K562 (cell line): ENCODE measurements around the gene MAMDC2. TPM values are rescaled to one million over a fixed set of nuclear protein-coding genes. Genes with fewer than 3 reads are reported as not detected.

Source experiments
- ATAC-seq: fragments of 200-7000 bp; cut with Tn5 transposase; 3 replicates; pipeline ENCODE4 v1.9.1; 2020; ENCODE audit warnings: moderate library complexity
- BruUV-seq: library from RNA; stranded (reverse); fragments of 400-500 nt; replicated peaks from 2 replicates; lab custom pipeline; 2021; lab: Mats Ljungman, UMichigan
- CTCF ChIA-PET: fragments of 300-600 bp; formaldehyde crosslinking; extraction: SDS; loops from one replicate; lab custom pipeline; 2021; ENCODE audit warnings: low intra/inter-chr PET ratio; lab: Yijun Ruan, JAX
- POLR2A ChIA-PET: fragments of 300-600, 350-650 bp; sonication (Branson Sonifier 250); formaldehyde crosslinking; extraction: SDS; loops from one replicate; lab custom pipeline; 2021; ENCODE audit warnings: antibody characterized with exemption, inconsistent platforms; lab: Yijun Ruan, JAX
- DNase-seq, 4 experiments: peaks; one replicate each; pipeline versions ENCODE4 v3.0.0 to v3.0.0-alpha.2; 2011 to 2018; ENCODE audit warnings: low spot score in 3 of 4, mixed read lengths in 3 of 4; ENCODE audit errors: extremely low read depth in 1 of 4
- FAIRE-seq: peaks from 2 replicates; lab custom pipeline; 2011; peaks lifted over from hg19 to GRCh38; lab: Jason Lieb, UNC
- H2AFZ ChIP-seq: 2 replicates; pipeline ENCODE4 v1.6.0; 2011; ENCODE audit warnings: low read depth, low read length, control low read depth, inconsistent platforms
- H3K27ac ChIP-seq: fragments of 200-600 bp; 3 replicates; pipeline ENCODE4 v1.8.0; 2011; ENCODE audit warnings: low read depth, mild to moderate bottlenecking, control low read depth, inconsistent platforms, low read length, moderate library complexity, mixed read lengths; ENCODE audit errors: extremely low read depth
- H3K27me3 ChIP-seq, 2 experiments: fragments of 300-600 bp in 1 of 2; 2 replicates in 1 of 2; 3 replicates in 1 of 2; pipeline versions ENCODE4 v1.6.0 to v1.8.0; 2011; ENCODE audit warnings: inconsistent platforms in 2 of 2, low read length in 2 of 2, mild to moderate bottlenecking in 1 of 2, mixed read lengths in 1 of 2, moderate library complexity in 1 of 2; ENCODE audit not compliant: control insufficient read depth in 2 of 2, insufficient read depth in 2 of 2
- H3K36me3 ChIP-seq: fragments of 300-600 bp; 3 replicates; pipeline ENCODE4 v1.8.0; 2011; ENCODE audit warnings: mild to moderate bottlenecking, low read length, inconsistent platforms; ENCODE audit not compliant: control insufficient read depth, insufficient read depth
- H3K4me1 ChIP-seq, 2 experiments: fragments of 200-600 bp in 1 of 2; replicated peaks in 1 of 2; 2 replicates in 1 of 2; 3 replicates in 1 of 2; pipeline versions ENCODE4 v1.5.1 to v1.8.0; 2011; ENCODE audit warnings: inconsistent platforms in 2 of 2, low read length in 2 of 2, mild to moderate bottlenecking in 1 of 2, mixed read lengths in 1 of 2, moderate library complexity in 1 of 2; ENCODE audit not compliant: control insufficient read depth in 2 of 2, insufficient read depth in 2 of 2
- H3K4me2 ChIP-seq: 2 replicates; pipeline ENCODE4 v1.6.1; 2011; ENCODE audit warnings: low read length, control low read depth, inconsistent platforms, mixed read lengths; ENCODE audit not compliant: insufficient read depth
- H3K4me3 ChIP-seq: fragments of 200-600 bp; sonication (generic), shearing (Covaris generic); 2 replicates; pipeline ENCODE4 v1.5.1; 2016; ENCODE audit warnings: control low read depth, inconsistent platforms
- H3K79me2 ChIP-seq: fragments of 200-600 bp; 3 replicates; pipeline ENCODE4 v1.8.0; 2011; ENCODE audit warnings: low read length, inconsistent platforms; ENCODE audit not compliant: control insufficient read depth, insufficient read depth
- H3K9ac ChIP-seq, 2 experiments: 2 replicates each; pipeline versions ENCODE4 v1.6.0 to v1.6.1; 2011; ENCODE audit warnings: low read depth in 2 of 2, low read length in 2 of 2, control low read depth in 1 of 2, inconsistent platforms in 1 of 2, mild to moderate bottlenecking in 1 of 2, mixed read lengths in 1 of 2; ENCODE audit not compliant: insufficient read depth in 1 of 2
- H3K9me1 ChIP-seq: one replicate; pipeline ENCODE4 v1.6.0; 2011; ENCODE audit warnings: inconsistent platforms, mild to moderate bottlenecking, low read length, moderate library complexity; ENCODE audit not compliant: control insufficient read depth, insufficient read depth
- H3K9me3 ChIP-seq: replicated peaks from 2 replicates; pipeline ENCODE4 v1.5.1; 2011; ENCODE audit warnings: low read depth, low read length, inconsistent platforms; ENCODE audit not compliant: control insufficient read depth, insufficient read depth
- H4K20me1 ChIP-seq: replicated peaks from 2 replicates; pipeline ENCODE4 v1.6.1; 2011; ENCODE audit warnings: low read length, inconsistent platforms, mixed read lengths; ENCODE audit not compliant: control insufficient read depth, insufficient read depth
- ADNP ChIP-seq: fragments of 200-800 bp; sonication (Bioruptor generic); IDR thresholded peaks from 2 replicates; pipeline ENCODE4 v1.6.1; 2016; ENCODE audit warnings: missing genetic modification characterization, missing compliant biosample characterization
- ARNT ChIP-seq, 2 experiments: fragments of 450-650 bp; IDR thresholded peaks; 2 replicates each; pipeline ENCODE4 v1.6.1; 2016; ENCODE audit warnings: mild to moderate bottlenecking in 1 of 2
- BMI1 ChIP-seq: fragments of 150-350 bp; IDR thresholded peaks from 2 replicates; pipeline ENCODE4 v1.6.1; 2014; ENCODE audit warnings: low read length
- CCNT2 ChIP-seq: IDR thresholded peaks from 2 replicates; pipeline ENCODE4 v1.6.1; 2011; ENCODE audit warnings: borderline replicate concordance, low read depth, mild to moderate bottlenecking, moderate library complexity, mixed read lengths, low read length; ENCODE audit not compliant: insufficient read length; ENCODE audit errors: extremely low read depth
- FOXK2 ChIP-seq, 2 experiments: fragments of 450-650 bp; IDR thresholded peaks in 1 of 2; conservative IDR thresholded peaks in 1 of 2; 2 replicates each; pipeline ENCODE4 v1.6.1; 2016; ENCODE audit warnings: low read depth in 2 of 2, mild to moderate bottlenecking in 1 of 2
- JUND ChIP-seq, 2 experiments: IDR thresholded peaks; 2 replicates in 1 of 2; 3 replicates in 1 of 2; pipeline ENCODE4 v1.6.1; 2011; ENCODE audit warnings: borderline replicate concordance in 2 of 2, low read depth in 2 of 2, low read length in 2 of 2, improper control_type of control experiment in 1 of 2, missing biosample characterization in 1 of 2, missing genetic modification characterization in 1 of 2, missing genetic modification reagents in 1 of 2
- MYBL2 ChIP-seq, 2 experiments: fragments of 450-650 bp in 1 of 2; sonication (generic) in 1 of 2; formaldehyde crosslinking in 1 of 2; IDR thresholded peaks; 2 replicates each; pipeline versions ENCODE4 v1.6.1 to v1.8.1; 2017 to 2022; ENCODE audit warnings: borderline replicate concordance in 1 of 2, inconsistent platforms in 1 of 2, low read depth in 1 of 2, mild to moderate bottlenecking in 1 of 2, missing genetic modification reagents in 1 of 2, moderate library complexity in 1 of 2
- NR3C1 ChIP-seq: sonication (generic); formaldehyde crosslinking; IDR thresholded peaks from 2 replicates; pipeline ENCODE4 v1.8.1; 2022; ENCODE audit warnings: missing genetic modification reagents
- RBM39 ChIP-seq: fragments of 200-400 bp; formaldehyde crosslinking; optimal IDR thresholded peaks from 2 replicates; pipeline ENCODE3; 2018; ENCODE audit warnings: low read depth, low read length
- TCF3 ChIP-seq: sonication (generic); formaldehyde crosslinking; IDR thresholded peaks from 2 replicates; pipeline ENCODE4 v1.4.0; 2020; ENCODE audit warnings: mild to moderate bottlenecking, missing genetic modification reagents
- WGBS: fragments of 100-300 bp; shearing (Covaris generic); methylation state at CpG from one replicate; pipeline ENCODE4 v1.1.6; 2016; ENCODE audit warnings: low coverage, mixed read lengths; ENCODE audit not compliant: insufficient coverage; ENCODE audit errors: missing lambda C conversion rate; 5-methylcytosine and 5-hydroxymethylcytosine counted together
- in situ Hi-C: fragments of 300-500 bp; cut with MboI; formaldehyde crosslinking; loops from 4 replicates; pipeline ENCODE4 v1.15.0; 2018; ENCODE audit warnings: inconsistent platforms, mixed read lengths
- intact Hi-C: fragments of 100-400 bp; cut with micrococcal nuclease; formaldehyde crosslinking; loops from 2 replicates; pipeline ENCODE4 v1.14.2; 2022
- polyA plus RNA-seq, 8 experiments: library from polyadenylated mRNA; depleted of rRNA in 4 of 8; stranded (reverse) in 5 of 8; unstranded in 3 of 8; fragments of >200 nt; fragmentation: Nextera tagmentation in 2 of 8; fragmentation: Illumina TruSeq in 1 of 8; extraction: Ambion mirVana in 2 of 8; extraction: Trizol in 1 of 8; gene quantifications; 2 replicates each; pipeline versions ENCODE4 v1.2.1 to v1.2.3, GENCODE V29; 2011 to 2014; ENCODE audit warnings: inconsistent platforms in 1 of 8, missing spikeins in 1 of 8
- total RNA-seq, 7 experiments: library from RNA; depleted of rRNA in 6 of 7; stranded (reverse); fragments of >200 nt in 6 of 7; fragmentation: Illumina TruSeq in 2 of 7; extraction: Trizol in 2 of 7; gene quantifications; 2 replicates each; pipeline versions ENCODE4 v1.2.1 to v1.2.3, GENCODE V29; 2011 to 2021; ENCODE audit warnings: low replicate concordance in 1 of 7
- TF ChIP-seq, protein P1 (sequence below): sonication (generic); formaldehyde crosslinking; IDR thresholded peaks from 2 replicates; pipeline ENCODE4 v1.8.0; 2022; ENCODE audit warnings: mild to moderate bottlenecking, missing genetic modification reagents
- TF ChIP-seq, protein P2 (sequence below): IDR thresholded peaks from 2 replicates; pipeline ENCODE4 v1.6.1; 2011; ENCODE audit warnings: borderline replicate concordance, low read depth, mild to moderate bottlenecking, moderate library complexity, low read length; ENCODE audit not compliant: insufficient read depth, poor library complexity, severe bottlenecking
- TF ChIP-seq, protein P3 (sequence below): fragments of 250-450 bp; sonication (Bioruptor Pico); IDR thresholded peaks from 2 replicates; pipeline ENCODE4 v1.8.0; 2021; ENCODE audit warnings: mild to moderate bottlenecking, moderate library complexity

MAMDC2 gene
- total and polyA plus RNA-seq, 9 of the 15 experiments (the other 6 are each of a cell fraction or from before 2014, with no cell fraction given), result 0.01 to 0.03 TPM; not detected in 7

DNA sequence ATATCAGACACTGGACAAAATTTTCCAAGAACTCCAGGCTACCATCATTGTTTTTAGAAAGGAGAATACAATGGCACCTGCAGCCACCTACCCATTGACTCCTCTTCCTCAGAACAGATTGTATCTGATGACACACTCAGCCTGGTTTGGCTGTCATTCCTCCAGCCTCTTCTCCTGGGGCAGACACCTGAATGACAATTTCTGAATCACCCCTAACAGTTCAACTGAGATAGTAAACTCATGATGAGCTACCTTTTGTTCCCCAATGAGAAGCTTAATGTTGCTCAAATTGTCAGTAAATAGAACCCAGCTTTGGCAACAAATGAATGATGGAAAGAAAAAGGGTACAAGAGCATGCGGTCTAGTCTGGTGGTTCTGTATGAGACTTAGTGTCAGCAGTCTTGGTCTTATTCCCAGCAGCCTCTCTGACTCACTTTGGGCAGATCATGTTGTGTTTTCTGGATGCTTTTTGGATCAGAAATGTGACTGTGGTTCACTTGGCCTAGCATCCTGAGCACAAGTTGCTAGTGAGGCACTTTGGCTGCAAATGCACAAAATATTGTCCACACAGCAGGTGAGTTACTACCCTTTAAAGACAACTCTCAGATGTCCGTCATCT is 78.3 kb downstream of the MAMDC2 start (continued):
- TF ChIP-seq ADNP (tag) (no peak), NR3C1 (CRISPR knock-in tag) (no peak), MYBL2 (IDR thresholded peaks at IDR 0.05; ENCODE audit: low read depth) (no peak), MYBL2 (CRISPR knock-in tag; IDR thresholded peaks at IDR 0.05; ENCODE audit: borderline replicate concordance) (no peak), FOXK2 (conservative IDR thresholded peaks at IDR 0.05 in 1 of 2, IDR thresholded peaks at IDR 0.05 in 1 of 2; ENCODE audit: low read depth in 2 of 2) (no peak), ARNT (IDR thresholded peaks at IDR 0.05) (no peak)
- TF ChIP-seq, protein P1, sequence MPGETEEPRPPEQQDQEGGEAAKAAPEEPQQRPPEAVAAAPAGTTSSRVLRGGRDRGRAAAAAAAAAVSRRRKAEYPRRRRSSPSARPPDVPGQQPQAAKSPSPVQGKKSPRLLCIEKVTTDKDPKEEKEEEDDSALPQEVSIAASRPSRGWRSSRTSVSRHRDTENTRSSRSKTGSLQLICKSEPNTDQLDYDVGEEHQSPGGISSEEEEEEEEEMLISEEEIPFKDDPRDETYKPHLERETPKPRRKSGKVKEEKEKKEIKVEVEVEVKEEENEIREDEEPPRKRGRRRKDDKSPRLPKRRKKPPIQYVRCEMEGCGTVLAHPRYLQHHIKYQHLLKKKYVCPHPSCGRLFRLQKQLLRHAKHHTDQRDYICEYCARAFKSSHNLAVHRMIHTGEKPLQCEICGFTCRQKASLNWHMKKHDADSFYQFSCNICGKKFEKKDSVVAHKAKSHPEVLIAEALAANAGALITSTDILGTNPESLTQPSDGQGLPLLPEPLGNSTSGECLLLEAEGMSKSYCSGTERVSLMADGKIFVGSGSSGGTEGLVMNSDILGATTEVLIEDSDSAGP, result no peak
- TF ChIP-seq, all 486 proteins: peak for 0

DNA sequence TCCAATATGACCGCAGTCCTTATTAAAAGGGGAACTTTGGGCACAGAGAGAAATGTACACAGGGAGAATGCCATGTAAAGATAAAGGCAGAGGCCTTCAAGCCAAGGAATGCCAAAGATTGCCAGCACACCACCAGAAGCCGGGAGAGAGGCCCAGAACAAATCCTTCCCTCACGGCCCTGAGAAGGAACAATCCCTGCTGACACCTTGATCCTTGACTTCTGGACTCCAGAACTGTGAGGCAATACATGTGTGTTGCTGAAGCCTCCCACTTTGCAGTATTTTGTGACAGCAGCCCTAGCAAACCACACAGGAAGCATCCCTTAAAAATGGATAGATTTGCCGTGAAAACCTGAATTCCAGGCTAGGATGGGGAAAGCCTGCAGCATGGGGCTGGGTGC is 80.0 kb downstream of the MAMDC2 start:
- no peak overlapping the region for H2AFZ ChIP-seq
- no peak overlapping the region for H3K4me3 ChIP-seq
- TF ChIP-seq BMI1, result no peak
- TF ChIP-seq JUND (IDR thresholded peaks at IDR 0.05; ENCODE audit: borderline replicate concordance, low read depth, low read length), result no peak
- no peak for TF ChIP-seq JUND (tag; IDR thresholded peaks at IDR 0.05; ENCODE audit: borderline replicate concordance, low read depth, low read length)
- no peak for TF ChIP-seq RBM39
- TF ChIP-seq, protein P2, sequence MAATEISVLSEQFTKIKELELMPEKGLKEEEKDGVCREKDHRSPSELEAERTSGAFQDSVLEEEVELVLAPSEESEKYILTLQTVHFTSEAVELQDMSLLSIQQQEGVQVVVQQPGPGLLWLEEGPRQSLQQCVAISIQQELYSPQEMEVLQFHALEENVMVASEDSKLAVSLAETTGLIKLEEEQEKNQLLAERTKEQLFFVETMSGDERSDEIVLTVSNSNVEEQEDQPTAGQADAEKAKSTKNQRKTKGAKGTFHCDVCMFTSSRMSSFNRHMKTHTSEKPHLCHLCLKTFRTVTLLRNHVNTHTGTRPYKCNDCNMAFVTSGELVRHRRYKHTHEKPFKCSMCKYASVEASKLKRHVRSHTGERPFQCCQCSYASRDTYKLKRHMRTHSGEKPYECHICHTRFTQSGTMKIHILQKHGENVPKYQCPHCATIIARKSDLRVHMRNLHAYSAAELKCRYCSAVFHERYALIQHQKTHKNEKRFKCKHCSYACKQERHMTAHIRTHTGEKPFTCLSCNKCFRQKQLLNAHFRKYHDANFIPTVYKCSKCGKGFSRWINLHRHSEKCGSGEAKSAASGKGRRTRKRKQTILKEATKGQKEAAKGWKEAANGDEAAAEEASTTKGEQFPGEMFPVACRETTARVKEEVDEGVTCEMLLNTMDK, result no peak
- no peak for TF ChIP-seq CCNT2
- TF ChIP-seq, protein P3, sequence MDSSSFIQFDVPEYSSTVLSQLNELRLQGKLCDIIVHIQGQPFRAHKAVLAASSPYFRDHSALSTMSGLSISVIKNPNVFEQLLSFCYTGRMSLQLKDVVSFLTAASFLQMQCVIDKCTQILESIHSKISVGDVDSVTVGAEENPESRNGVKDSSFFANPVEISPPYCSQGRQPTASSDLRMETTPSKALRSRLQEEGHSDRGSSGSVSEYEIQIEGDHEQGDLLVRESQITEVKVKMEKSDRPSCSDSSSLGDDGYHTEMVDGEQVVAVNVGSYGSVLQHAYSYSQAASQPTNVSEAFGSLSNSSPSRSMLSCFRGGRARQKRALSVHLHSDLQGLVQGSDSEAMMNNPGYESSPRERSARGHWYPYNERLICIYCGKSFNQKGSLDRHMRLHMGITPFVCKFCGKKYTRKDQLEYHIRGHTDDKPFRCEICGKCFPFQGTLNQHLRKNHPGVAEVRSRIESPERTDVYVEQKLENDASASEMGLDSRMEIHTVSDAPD, result no peak
- no peak for TF ChIP-seq TCF3
- CTCF ChIA-PET, result no interaction called here
- in situ Hi-C loops (loop anchor here (25.0 kb wide), 1 partner anchor 686 kb away; no protein-coding TSS in a partner anchor), intact Hi-C loops (no loop called here)
- H3K4me2 ChIP-seq, result no peak overlapping the region
- H4K20me1 ChIP-seq, result no peaks in the 10 kb centered on the region
- DNase-seq (no peak), FAIRE-seq (no peak), ATAC-seq (no peak)
- 7% methylated on average over 4 of the region's 4 CpGs for WGBS
- BruUV-seq, result no TSS peak
- no peaks in the 10 kb centered on the region for H3K9me3 ChIP-seq
- H3K36me3 ChIP-seq, result no peaks in the 10 kb centered on the region
- POLR2A ChIA-PET, result no interaction called here
- no peak overlapping the region for H3K9ac ChIP-seq
- H3K27me3 ChIP-seq, result peaks cover 0 to 11% of the 10 kb centered on the region in 2 experiments; a peak in 2 of 5 replicates
- no peaks in the 10 kb centered on the region for H3K9me1 ChIP-seq
- no peak overlapping the region for H3K27ac ChIP-seq
- no peaks in the 10 kb centered on the region for H3K79me2 ChIP-seq
- no peaks in the 10 kb centered on the region for H3K4me1 ChIP-seq
